Cortex of kidney (tissue), 1 donor: Measurements from ENCODE around the gene TGFBR3L.
"Not testable (repeated sequence)": the region's sequence is repeated elsewhere in the genome, so short reads cannot be mapped to it uniquely, and the experiment has no call there.

ENCODE experiments used
- DNase-seq: peaks from one replicate; lab custom pipeline; 2025; lab: John Stamatoyannopoulos, UW

TGFBR3L gene

GRCh38 chr19:7879836-7880235 is 34.8 kb upstream of the TGFBR3L start:
- DNase-seq: no peak

DNA sequence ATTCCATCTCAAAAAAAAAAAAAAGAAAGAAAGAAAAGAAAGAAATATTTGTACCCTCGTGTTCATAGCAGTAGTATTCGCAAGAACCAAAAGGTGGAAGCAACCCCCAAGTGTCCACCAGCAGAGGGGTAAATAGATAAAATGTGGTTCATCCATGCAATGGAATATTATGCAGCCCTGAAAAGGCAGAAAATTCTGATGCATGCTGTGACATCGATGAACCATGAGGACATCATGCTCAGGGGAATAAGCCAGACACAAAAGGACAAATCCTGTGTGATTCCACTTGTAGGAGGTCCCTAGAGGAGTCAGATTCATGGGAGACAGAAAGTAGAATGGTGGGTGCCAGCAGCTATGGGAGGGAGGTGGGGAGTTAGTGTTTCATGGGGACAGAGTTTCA is 32.7 kb upstream of the TGFBR3L start:
- DNase-seq: no peak

GRCh38 chr19:7883105-7883504 is 31.5 kb upstream of the TGFBR3L start:
- DNase-seq: no peak

- DNase-seq: no peak
Measured at GRCh38 chr19:7883796-7884570, 30.6 kb upstream of the TGFBR3L start.

DNA sequence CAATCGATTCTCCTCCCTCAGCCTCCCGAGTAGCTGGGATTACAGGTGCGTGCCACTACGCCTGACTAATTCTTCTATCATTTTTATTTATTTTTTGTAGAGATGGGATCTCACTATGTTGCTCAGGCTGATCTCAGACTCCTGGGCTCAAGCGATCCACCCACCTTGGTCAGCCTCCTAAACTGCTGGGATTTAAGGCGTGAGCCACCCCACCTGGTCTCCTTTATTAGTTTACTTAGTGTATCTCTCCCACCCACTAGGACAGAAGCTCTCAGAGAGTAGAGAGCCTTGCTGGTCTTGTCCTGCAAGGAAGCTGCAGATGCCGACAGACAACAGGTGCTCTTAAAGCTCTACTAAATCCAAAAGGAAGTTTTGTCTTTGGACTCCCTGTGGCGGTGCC is 28.8 kb upstream of the TGFBR3L start:
- DNase-seq: no peak

DNA sequence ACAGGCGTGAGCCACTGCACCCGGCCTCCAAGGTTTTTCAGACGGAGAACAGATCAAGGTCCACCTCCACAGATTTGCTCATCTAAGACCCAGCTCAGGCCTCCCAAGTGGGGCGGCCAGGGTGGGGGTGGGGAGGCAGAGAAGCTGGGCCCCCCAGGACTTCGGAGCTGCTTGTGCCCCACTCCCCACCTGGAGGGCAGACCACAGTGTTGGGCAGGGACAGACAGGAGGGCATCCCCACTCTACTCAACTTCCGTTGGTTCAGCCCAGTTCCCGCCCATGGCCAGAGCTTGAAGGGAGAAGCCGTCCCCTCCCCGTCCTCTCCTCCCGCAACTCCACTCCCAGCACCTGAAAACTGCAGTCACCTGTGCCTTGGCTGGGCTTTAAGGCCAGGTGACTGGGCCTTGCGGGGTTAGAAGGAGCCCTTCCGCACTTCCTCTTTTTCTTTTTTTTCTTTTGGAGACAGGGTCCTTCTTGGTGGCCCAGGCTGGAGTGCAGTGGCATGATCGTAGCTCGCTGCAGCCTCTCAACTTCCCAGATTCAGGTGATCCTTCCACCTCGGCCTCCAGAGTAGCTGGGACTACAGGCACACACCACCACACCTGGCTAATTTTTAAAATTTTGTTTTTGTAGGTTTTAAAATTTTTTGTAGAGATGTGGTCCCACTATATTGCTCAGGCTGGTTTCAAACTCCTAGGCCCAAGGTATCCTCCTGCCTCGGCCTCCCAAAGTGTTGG is 27.1 kb upstream of the TGFBR3L start:
- DNase-seq: no peak

DNA sequence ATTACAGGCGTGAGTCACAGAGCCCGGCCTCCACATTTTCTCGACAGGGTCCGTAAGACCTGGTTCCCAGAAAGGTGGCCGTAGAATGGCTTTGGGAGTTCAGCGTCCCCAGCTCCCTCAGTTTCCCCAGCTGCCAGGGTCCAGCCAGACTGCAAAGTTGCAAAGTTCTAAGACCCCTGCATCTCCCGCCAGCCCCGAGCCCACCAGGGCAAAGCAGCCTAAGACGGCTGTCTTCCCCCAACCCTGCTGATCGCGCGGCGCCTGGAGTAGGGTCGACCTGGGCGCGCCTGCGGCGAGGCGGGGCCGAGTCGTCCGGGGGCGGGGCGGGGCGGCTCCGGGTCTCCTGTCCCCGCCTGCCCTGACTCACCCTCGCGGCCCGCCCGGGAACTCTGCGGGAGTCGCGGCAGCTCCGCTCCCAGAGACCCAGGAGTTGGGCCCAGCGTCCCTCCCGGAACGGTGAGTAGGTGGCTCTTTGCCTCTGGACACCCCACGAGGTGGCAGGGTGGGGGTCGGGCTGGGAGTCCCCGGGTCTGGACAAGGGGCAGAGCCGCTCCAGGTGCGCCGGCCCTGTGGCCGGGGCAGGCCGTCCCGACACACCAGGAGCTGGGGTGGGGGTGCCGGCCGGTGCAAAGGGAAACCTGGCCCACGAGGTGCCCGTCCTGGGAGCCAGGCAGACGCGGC is 26.3 kb upstream of the TGFBR3L start, which contains the start of gene LRRC8E:
TSS of gene LRRC8E (plus strand) at position 366 of the 681 bp plus-strand sequence. CDS start 7,094 bp downstream, outside the sequence.
- DNase-seq: no peak

DNA sequence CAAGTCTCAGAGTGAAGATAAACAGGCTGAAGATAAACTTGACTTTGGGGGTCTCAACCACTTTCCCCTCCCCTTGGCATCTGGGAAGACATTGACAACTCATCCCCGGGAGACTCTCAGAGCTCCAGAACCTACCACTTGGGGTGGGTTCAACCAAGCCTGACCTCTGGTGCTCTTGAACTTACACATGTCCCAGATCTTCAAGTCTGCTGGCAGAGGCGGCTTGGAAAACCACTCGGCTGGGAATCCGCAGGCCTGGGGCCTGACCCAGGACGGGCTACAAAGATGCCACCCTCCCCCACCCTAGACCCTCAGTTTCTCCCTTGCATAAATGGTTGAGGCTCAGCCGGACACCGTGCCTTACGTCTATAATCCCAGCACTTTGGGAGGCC is 25.8 kb upstream of the TGFBR3L start:
- DNase-seq: no peak

DNA sequence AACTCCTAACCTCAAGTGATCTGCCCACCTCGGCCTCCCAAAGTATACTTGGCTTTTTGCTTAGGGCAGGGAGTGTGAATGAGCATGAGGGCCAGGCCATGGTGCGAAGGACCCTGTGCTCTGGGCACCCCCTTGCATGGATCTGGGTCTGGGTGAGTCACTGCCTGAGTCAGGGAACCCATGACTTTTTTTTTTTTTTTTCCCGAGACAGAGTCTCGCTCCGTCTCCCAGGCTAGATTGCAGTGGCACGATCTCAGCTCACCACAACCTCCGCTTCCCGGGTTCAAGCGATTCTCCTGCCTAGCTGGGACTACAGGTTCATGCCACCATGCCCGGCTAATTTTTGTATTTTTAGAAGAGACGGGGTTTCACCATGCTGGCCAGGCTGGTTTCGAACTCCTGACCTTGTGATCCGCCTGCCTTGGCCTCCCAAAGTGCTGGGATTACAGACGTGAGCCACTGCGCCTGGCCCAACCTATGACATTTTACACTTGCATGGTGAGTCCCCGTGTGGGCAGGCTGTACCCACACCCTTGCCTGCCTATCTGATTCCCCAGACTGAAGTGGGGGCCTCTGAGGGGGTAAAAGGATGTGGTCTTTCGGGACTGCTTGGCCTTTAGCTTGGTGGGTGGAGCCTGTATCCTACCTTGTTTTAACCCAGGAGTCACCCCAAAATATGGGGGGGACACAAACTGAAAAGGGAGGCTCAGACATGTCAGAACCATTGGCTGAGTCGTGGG is 21.1 kb upstream of the TGFBR3L start:
- not testable (repeated sequence) for DNase-seq

- no peak for DNase-seq
Measured at GRCh38 chr19:7894612-7895309, 19.9 kb upstream of the TGFBR3L start.

GRCh38 chr19:7895565-7895964 is 19.1 kb upstream of the TGFBR3L start:
- DNase-seq: no peak

DNA sequence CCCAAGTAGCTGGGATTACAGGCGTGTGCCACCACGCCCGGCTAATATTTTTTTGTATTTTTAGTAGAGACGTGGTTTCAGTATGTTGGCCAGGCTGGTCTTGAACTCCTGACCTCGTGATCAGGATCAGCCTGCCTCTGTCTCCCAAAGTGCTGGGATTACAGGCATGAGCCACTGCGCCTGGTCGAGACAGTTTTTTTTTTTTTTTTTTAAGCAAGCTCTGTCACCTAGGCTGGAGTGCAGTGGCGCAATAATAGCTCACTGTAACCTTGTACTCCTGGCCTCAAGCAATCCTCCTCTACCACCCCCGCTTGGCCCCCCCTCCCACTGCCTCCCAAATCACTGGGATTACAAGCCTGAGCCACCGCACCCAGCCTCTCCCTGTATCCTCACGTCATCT is 17.3 kb upstream of the TGFBR3L start:
- no peak for DNase-seq

DNA sequence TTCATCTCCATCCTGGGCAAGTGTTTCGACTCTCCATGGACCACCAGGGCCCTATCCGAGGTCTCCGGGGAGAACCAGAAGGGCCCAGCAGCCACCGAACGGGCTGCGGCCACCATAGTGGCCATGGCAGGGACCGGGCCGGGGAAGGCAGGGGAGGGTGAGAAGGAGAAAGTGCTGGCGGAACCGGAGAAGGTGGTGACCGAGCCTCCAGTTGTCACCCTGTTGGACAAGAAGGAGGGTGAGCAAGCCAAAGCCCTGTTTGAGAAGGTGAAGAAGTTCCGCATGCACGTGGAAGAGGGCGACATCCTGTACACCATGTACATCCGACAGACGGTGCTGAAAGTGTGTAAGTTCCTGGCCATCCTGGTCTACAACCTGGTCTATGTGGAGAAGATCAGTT is 15.7 kb upstream of the TGFBR3L start:
- no peak for DNase-seq

DNA sequence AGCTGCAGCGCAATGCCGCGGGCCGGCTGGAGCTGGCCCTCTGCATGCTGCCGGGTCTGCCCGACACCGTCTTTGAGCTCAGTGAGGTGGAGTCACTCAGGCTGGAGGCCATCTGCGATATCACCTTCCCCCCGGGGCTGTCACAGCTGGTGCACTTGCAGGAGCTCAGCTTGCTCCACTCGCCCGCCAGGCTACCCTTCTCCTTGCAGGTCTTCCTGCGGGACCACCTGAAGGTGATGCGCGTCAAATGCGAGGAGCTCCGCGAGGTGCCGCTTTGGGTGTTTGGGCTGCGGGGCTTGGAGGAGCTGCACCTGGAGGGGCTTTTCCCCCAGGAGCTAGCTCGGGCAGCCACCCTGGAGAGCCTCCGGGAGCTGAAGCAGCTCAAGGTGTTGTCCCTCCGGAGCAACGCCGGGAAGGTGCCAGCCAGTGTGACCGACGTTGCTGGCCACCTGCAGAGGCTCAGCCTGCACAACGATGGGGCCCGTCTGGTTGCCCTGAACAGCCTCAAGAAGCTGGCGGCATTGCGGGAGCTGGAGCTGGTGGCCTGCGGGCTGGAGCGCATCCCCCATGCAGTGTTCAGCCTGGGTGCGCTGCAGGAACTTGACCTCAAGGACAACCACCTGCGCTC is 14.8 kb upstream of the TGFBR3L start:
- no peak for DNase-seq

GRCh38 chr19:7900401-7900870 is 14.2 kb upstream of the TGFBR3L start:
- DNase-seq: no peak

- no peak for DNase-seq
Measured at GRCh38 chr19:7900931-7901330, 13.7 kb upstream of the TGFBR3L start.

GRCh38 chr19:7901337-7901736 is 13.3 kb upstream of the TGFBR3L start:
- DNase-seq: no peak

GRCh38 chr19:7902796-7903243 is 11.8 kb upstream of the TGFBR3L start:
- DNase-seq: no peak

DNA sequence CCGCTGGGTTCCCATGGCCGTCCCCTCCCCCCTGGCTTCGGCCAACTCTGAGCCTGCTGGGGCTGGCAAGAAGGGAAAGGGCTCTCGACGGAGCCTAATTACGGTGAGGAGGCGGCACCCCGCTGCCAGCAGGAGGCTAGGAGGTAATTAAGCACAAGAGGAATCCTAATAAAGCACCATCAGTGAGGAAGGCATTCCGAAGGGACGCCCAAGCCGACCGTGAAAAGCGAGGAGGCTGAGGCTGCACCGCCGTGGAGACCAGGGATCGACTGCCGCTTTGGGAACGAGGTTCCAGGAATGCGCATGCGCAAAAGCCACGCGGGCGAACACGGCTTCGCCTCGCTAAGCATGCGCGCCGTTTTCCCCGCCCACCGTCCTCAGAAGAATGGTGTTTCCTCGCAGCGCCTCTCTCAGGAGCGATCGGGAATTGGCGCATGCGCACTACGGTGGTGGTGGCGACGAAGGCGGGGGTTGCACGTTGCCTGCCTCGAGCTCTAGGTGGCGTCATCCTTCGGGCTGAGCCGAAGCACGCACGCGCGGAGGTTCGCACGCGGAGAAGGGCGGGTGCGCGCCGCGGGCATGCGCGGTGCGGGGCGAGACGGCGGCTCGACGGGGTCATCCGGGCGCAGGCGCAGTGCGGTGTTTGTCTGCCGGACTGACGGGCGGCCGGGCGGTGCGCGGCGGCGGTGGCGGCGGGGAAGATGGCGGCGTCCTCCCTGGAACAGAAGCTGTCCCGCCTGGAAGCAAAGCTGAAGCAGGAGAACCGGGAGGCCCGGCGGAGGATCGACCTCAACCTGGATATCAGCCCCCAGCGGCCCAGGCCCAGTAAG is 11.2 kb upstream of the TGFBR3L start, which contains the start of gene MAP2K7:
TSS of gene MAP2K7 (plus strand) at position 634 of the 830 bp plus-strand sequence. CDS start at position 702, 68 bp downstream.
- peak; percentile 96 for DNase-seq
